GM19372 (cell line): Measurements from ENCODE around the gene PRPF8.

Experiments used
- ATAC-seq: cut with Tn5 transposase; IDR thresholded peaks from one replicate; pipeline ENCODE4 v1.9.1; 2021; ENCODE audit warnings: mild to moderate bottlenecking, low read depth, moderate library complexity; ENCODE audit not compliant: unreplicated experiment

Gene PRPF8

DNA sequence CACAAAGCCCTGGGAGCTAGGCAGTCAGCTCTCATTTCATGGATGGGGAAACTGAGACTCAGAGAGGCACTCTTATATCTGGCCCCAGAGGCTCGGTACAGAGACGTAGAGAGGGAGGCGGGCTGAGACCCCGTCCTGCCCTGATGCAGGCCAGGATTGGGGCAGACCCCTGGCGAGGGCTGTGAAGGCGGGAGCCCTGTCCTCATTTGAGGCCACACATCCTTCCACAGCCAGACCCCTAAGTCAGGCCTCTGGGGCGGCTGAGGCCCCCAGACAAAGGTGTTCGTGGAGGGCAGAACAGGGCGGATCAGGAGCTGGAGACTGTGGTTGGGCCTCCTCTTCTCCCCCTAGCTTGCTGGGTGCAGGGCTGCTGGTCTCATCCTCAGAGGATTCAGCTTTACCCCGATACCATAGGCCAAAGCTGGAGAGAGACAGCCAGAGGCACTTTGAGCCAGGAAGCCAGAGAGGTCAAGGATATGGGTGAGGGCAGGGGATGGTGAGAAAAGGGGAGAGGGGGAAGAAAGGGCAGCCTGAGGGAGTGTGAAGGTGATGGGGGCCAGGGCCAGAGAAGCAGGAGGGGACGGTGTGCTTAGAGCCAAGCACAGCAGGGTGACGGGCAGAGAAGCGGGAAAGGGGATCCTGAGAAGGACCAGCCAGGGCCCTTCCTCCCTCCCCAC lies 38.3 kb downstream of the PRPF8 start:
- no peak for ATAC-seq

DNA sequence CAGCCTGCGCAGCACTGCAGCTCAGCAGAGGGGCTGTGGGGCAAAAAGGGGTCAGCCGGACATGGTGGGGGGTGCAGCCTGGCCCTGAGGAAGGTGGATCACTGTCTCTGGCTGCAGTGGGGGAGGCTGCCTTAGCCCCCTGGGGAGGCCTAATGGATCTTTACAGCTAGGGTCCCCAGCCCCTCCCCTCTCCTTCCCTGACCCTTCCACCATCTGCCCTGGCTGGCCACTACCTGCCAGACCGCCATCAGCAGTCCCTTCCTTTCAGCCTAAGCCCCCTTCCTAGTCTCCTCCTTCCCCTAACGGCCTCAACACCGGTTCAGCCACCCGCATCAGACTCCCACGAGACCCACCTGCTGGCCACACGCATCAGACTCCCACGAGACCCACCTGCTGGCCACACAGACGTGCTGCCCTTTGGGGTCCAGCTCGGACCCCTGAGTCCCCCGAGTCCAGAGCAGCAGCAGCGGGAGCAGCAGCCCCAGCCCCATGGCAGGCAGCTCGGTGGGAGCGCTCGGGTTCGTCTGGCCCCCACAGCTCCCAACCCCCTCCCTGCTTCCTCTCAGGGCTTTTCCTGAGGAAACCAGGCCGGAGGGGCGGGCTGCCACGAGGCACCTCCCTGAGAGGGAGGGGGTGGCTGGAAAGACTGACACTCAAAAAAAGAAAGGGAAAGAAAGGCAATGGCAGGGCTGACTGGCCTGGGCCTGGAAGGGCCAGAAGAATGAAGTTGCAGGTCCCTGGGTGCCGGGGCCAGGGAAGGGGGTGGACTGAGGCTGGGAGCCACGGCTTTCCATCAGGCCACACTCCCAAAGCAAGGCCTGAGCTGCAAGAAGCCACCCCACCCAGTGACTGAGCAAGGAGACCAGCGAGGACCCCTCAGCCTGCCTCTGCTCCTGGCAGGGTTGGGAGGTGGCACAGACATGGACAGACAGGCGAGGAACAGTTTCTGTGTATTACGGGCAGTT lies 39.2 kb downstream of the PRPF8 start, which contains the start of gene SCARF1:
Gene SCARF1 (minus strand): TSS at position 526 of the 965 bp plus-strand sequence. CDS start 35 bp downstream, at position 491.
- no peak for ATAC-seq

DNA sequence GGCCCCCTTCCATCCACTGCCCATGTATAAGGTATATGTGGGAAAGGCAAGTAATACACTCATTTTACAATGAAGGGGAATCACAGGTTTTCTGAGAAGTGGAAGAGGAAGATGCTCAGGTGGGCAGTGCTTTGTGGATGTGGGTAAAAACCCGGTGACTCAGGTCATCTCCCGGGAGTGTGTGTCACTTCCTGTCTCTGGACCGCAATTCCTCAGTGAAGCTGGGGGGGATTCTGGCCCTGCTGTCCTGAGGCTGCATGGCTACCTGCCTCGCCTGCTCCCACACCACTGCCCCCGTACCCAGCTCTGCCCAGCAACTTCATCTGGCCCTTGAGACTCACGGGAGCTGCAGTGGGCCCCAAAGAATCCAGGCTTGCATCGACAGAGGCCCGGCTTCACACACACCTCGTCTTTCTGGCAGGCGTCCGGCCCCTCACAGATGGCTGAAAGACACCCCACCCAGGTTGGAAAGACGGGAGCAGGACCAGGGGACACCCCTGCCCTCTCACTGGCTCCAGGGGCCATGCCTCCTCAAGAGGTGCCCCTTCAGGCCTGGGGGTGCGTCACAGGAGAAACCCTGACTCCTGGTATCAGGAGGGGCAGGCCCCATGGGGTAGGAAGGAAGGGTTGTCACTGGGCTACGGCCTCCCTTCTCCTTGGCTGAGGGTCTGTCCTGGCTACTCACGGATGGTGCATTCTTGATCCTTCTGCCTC lies 40.0 kb downstream of the PRPF8 start:
- no peak for ATAC-seq

DNA sequence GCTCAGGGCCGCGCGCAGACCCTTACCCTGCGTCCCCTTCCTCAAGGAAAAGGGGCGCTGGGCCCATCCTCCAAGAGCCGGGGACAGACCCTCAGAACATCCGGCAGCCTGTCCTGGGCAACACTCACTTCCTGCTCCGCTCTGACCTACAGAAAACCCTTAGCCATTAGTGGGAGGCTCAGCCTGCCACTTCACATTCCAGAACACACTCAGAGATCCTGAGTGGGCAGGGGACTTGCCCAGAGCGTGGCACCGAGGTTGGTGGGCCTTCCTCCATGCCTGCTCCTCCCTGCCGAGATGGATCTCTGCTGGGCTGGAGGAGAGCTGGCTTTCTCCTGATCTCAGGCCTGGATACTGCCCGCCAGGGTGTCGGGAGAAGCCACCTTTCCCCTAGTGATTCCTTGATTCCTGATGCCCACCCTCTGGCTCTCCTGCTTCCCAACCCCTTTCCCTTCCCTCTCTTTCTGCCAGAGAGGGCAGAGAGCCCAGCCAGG lies 40.6 kb downstream of the PRPF8 start:
- no peak for ATAC-seq

DNA sequence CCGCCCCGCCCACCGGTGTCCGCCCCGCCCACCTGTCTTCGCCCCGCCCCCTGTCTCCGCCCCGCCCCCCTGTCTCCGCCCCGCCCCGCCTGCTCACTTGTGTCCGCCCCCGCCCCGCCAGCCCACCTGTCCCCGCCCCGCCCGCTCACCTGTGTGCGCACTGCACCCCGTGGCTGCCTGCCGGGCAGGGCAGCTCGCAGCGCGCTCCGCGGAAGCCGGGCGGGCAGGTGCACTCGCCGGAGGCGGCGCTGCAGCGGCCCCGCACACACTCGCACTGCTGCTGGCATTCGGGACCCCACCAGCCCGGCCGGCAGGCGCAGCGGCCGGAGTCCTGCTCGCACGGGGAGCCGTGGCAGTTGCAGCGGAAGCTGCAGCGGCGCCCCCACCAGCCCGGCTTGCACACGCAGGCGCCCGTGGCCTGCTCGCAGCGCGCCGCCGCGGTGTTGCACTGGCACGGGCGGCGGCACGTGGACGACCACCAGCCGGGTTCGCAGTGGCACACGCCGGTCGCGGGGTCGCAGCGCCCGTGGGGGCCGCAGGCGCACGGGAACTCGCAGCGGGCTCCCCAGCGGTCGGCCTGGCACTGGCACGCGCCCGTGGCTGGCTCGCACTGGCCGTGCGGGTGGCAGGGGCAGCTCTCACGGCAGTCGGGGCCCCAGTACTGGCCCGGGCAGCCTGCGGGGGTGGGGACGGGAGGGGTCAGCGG lies 41.2 kb downstream of the PRPF8 start:
- no peak for ATAC-seq

DNA sequence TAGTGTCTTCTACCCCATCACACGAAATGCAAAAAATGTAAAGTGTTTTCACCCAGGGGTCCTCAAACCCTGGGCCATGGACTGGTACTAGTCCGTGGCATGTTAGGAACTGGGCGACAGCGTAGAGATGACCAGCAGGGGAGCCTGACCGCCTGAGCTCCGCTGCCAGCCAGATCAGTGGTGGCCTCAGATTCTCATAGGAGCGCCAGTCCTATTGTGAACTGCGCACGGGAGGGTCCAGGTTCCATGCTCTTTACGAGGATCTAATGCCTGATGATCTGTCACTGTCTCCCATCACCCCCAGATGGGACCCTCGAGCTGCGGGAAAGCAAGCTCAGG lies 43.6 kb downstream of the PRPF8 start:
- ATAC-seq: no peak

DNA sequence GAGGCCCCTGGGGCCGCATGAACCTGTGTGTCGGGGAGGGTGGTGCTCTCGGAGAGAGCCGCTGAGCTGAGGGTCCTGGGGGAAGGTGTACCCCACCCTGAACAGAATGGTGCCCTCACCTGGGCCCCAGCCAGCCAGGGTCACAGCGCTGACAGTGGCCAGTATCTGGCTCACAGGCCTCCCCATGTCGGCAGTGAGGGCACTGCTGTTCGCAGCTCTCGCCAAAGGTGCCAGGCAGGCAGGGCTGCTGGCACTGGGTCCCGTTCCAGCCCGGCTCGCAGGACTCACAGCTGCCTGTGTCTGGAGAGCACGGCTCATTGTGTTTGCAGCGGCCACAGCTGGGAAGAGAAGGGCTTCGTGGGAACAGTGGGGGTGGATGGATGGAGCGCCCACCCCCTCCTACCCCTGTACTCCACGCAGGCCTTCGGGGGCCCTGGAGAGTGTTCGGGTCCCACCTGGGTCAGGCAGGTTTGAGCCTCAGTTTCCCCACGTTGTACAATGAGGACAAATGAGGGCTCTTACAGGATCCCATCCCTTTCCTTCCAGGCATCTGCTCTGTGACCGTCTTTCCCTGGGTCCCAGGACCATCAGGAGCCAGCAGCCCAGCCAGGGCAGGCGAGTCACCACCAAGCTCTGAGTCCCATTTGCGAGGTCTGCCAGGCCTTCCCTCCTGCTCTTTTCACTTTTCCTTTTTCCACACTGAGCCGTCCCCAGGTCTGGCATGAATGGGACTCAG lies 44.2 kb downstream of the PRPF8 start:
- no peak for ATAC-seq

DNA sequence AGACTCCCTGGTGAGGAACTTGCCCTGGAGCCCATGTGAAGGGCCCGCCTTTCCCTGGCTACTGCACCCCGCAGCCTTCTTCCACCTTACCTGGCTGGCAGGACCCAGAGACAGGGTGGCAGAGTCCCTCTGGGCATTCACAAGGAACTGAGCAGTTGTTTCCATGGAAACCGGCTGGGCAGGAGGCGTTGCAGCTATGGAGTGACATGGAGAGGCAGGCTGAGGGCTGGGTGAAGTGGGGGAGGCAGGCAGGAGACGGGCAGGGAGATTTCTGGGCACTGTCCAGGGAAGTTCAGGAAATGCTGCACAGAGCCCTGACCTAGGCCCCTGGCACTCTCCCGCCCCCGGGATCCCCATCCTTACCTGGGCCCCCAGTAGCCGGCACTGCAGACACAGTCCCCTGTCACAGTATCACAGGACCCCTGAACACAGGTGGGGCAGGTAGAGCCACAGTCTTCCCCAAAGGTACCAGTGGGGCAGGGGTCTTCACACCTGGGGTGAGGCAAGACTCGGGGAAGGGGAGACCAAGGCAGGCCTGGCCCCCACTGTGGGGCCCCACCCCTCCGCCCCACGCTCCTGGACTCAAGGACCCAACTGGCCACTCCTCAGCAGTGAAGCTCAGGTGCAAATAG lies 45.0 kb downstream of the PRPF8 start:
- ATAC-seq: no peak

DNA sequence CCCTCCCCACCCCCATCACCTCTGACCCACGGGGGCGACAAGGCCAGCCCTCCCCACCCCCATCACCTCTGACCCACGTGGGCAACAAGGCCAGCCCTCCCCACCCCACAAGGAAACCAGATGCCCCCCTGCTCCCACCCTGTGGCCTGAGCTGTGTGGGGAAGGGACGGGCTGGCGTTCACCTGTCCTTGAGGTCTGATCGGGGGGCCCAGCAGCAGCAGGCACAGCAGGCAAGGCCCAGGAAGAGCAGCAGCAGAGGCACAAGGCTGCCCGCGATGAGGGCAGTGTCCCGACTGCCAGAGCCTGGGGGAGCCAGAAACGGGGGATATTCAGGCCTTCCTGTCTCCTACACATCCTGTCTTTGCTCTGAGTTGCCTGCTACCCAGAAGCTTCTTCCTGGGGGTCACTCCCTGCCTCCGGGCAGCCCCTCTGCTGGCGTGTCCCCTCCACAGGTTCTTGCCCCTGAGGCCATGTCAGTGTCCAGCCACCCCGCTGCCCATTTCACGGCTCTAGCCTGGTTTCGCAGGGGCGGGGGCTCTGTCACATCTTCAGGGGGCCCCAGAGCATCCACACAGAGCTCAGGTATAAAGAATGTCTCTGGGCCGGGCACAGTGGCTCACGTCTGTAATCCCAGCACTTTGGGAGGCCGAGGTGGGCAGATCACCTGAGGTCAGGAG lies 45.9 kb downstream of the PRPF8 start:
- ATAC-seq: no peak

DNA sequence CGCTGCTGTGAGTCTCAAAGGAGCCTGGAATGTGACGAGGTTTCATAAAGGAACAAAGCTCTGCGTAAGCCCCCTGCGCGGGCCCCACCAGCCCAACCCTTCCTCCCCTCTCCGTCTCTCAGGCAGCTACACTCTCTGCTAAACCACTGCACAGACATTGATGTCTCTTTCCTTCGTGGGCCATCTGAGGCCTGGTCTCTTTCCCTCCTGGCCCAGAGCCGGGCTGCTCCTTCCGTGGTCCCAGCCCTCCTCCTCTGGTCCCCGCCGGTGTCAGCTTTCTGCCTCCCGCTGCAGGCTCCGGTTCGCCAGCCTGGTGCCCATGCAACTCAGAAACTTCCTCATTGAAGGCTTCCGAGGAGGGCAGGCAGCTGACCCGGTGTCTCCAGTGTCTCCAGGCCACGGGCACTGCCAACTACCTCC lies 46.5 kb downstream of the PRPF8 start:
- ATAC-seq: no peak

DNA sequence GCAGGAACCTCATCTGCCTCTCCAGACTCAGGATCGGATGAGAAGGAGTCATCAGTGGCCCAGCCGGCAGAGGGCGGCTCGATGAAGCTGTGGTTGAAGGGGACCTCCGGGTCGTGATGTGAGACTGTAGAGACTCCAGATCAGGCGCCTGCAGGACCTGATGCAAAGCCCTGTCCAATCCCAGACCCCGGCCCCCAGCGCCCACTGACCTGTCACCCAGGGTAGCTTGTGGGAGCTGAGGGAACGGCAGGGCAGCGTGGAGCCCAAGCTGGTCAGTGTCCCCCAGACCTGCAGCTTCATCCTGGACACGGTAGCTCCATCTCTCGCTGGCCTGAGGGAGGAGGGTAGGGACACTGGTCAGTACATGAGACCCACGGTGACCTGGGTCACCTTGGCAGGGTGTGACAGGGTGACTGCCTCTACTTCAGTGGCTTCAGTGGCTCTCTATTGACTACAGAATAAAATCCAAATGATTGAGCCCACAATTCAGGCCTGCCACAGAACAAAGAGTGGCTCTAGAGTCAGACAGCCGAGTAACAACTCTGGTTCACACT lies 47.9 kb downstream of the PRPF8 start:
- no peak for ATAC-seq

DNA sequence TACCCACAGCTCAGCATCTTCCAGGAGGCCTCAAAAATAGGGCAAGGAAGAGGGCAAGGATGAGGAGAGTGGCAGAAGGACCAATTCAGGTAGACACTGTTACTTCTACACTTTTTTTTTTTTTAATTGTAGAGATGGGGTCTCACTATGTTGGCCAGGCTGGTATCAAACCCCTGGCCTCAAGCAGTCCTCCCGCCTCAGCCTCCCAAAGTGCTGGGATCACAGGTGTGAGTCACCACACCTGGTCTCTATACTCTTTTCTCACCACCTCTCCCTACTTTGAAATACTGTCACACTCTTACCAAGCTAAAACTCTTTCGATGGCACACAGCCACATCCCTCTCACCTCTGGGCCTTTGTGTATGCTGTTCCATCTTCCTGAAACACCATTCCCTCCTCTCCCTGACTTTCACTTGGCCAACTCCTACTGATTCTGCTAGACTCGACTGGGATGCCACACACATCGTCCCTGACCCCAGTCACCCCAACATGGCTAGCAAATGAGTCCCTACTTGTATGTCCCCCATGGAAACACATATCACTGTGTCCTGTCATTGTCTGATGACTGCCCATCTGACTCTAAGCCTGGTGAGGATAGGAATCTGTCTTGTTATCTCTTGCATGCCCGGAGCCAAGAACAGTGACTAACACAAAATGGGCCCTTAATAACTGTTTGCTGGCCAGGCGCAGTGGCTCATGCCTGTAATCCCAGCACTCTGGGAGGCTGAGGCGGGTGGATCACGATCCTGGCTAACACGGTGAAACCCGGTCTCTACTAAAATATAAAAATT lies 48.8 kb downstream of the PRPF8 start:
- ATAC-seq: no peak

DNA sequence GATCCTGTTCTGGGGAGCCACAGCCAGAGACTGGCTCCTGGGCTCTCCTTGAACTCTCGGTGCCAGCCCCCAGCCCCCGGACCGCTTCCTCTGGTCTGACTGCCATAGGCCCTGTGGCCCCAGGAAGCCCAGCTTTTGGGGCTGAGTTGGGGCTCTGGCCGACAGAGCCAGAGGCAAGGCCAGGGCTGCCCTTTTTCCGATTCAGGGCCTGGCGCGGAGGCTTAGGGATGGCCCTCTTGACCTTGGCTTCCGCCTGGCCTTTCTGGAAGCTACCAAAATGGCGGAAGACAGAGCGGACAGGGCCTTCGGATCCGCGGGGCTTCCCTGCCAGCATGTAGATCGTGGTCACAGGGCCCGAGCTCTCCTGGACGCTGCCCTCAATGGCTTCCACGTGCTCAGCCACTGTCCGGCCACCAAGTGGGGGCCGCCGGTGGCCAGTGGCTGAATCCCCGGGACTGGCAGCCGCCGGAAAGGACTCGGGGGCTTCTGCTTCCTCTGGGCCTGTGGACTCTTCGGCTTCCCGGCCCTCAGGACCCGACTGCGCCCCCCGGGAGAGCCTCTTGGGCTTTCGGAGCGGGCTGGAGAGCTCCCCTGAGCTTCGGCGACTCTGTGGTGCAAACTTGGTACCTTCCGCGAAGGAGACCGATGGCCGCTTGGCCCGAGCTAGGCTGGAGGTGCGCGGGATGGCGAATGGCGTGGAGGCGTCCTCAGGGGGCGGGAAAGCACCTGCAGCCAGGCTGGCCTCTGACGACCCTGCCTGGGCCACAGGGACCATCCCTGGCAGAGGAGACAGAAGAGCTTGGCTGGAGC lies 49.6 kb downstream of the PRPF8 start:
- no peak for ATAC-seq

DNA sequence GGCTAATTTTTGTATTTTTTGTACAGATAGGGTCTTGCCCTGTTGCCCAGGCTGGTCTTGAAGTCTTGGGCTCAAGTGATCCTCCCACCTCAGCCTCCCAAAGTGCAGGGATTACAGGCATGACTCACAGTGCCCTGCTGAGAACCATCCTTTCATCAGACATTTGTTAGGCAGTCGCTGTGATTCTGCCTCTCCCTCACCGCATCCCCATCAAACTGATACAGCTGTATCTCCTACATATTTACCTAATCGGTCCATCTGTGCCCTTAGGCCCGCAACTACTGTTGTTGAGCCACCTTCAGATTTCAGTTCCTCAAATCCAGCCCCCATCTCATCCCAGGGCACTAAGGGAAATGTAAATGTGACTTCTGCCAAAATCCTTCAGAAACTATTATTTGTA lies 54.0 kb downstream of the PRPF8 start:
- no peak for ATAC-seq

DNA sequence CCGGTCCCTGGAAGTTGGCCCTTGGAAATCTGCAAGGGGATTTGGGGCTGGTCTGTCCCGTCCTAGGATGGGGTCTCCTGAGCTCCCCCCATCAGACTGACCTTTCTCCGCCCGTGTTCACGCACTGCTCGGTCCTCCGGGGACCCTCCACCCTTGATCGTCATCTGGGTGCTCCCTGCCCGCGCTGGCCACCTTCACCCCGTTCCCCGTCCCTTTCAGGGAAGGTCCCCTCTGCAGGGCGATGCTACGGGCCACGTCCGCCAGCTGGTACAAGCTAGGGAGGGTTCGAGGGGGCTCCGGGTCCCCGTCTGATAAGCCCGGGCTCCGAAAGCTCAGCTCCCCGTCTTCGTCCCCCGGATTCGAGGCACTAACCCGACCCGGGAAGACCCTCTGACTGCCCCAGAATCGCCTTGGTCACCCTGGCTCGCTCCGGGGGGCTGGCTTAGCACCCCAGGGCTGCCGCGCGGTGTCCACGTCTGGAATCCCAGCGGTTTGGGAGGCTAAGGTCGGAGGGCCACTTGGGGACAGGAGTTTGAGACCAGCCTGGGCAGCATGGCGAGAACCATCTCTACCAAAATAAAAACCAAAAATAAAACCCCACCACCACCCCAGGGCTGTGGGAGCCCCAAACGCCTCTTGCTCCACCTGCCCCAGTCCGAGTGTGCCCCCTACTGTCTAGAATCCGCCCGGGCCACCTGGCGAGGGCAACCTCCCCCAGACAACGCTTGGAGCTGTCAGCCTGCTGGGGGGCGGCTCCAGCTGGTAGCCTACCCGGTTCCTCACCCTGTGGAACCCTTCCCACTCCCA lies 55.0 kb downstream of the PRPF8 start:
- ATAC-seq: no peak
